ELF-1 (cell line): Measurements from ENCODE around the gene KNDC1.

Source experiments
- DNase-seq: peaks from one replicate; pipeline ENCODE4 v3.0.0-alpha.2; 2016; ENCODE audit warnings: low read depth, low spot score

KNDC1 gene

GRCh38 chr10:133205146-133205545 is 45.1 kb downstream of the KNDC1 start:
- DNase-seq, result no peak

- DNase-seq, result no peak
Measured at GRCh38 chr10:133206356-133207040, 46.5 kb downstream of the KNDC1 start.

- no peak for DNase-seq
Measured at GRCh38 chr10:133207041-133207600, 47.1 kb downstream of the KNDC1 start.

- DNase-seq, result no peak
Measured at GRCh38 chr10:133207627-133208026, 47.6 kb downstream of the KNDC1 start.

- DNase-seq, result no peak
Measured at GRCh38 chr10:133208466-133208865, 48.4 kb downstream of the KNDC1 start.

- no peak for DNase-seq
Measured at GRCh38 chr10:133209117-133209516, 49.1 kb downstream of the KNDC1 start.

GRCh38 chr10:133209641-133210040 is 49.6 kb downstream of the KNDC1 start:
- DNase-seq, result no peak

GRCh38 chr10:133210398-133211140 is 50.5 kb downstream of the KNDC1 start:
- DNase-seq, result no peak

- DNase-seq, result no peak
Measured at GRCh38 chr10:133211141-133211830, 51.3 kb downstream of the KNDC1 start.

GRCh38 chr10:133211959-133212852 is 52.2 kb downstream of the KNDC1 start:
- DNase-seq, result no peak

- DNase-seq, result no peak
Measured at GRCh38 chr10:133212853-133213494, 53.0 kb downstream of the KNDC1 start.

- no peak for DNase-seq
Measured at GRCh38 chr10:133213641-133214467, 53.8 kb downstream of the KNDC1 start.

- no peak for DNase-seq
Measured at GRCh38 chr10:133214468-133215410, 54.7 kb downstream of the KNDC1 start.

- no peak for DNase-seq
Measured at GRCh38 chr10:133215586-133215985, 55.6 kb downstream of the KNDC1 start.

GRCh38 chr10:133216776-133217175 is 56.8 kb downstream of the KNDC1 start:
- no peak for DNase-seq

- DNase-seq, result no peak
Measured at GRCh38 chr10:133217800-133218589, 58.0 kb downstream of the KNDC1 start.

GRCh38 chr10:133218891-133219290 is 58.9 kb downstream of the KNDC1 start:
- DNase-seq, result no peak

- DNase-seq, result peak; percentile 86
Measured at GRCh38 chr10:133219782-133220181, 59.8 kb downstream of the KNDC1 start.
